B cell (primary cell): ENCODE data around the gene TMF1. TPM values are rescaled to one million over a fixed set of nuclear protein-coding genes. Genes with fewer than 3 reads are reported as not detected.

Source experiments
- ATAC-seq: fragments of 200-7000 bp; cut with Tn5 transposase; one replicate; pipeline ENCODE4 v1.10.0; 2021; ENCODE audit warnings: low read depth, mild to moderate bottlenecking, moderate number of reproducible peaks, moderate library complexity
- CTCF ChIA-PET: fragments of 350-600 bp; sonication (Branson Sonifier 250); formaldehyde crosslinking; loops from one replicate; lab custom pipeline; 2021; ENCODE audit warnings: antibody characterized with exemption, inconsistent platforms; lab: Charles Lee
- POLR2A ChIA-PET: fragments of 350-600 bp; sonication (Branson Sonifier 250); formaldehyde crosslinking; loops from one replicate; lab custom pipeline; 2021; ENCODE audit warnings: antibody characterized with exemption; lab: Charles Lee
- DNase-seq: peaks from one replicate; pipeline ENCODE4 v3.0.0; 2013
- H2AFZ ChIP-seq: 2 replicates; pipeline ENCODE4 v1.6.1; 2012; ENCODE audit warnings: mild to moderate bottlenecking, low read depth, low read length; ENCODE audit not compliant: insufficient read depth, poor library complexity, severe bottlenecking
- H3K27ac ChIP-seq, 2 donors: 1 replicate in 1 of 2; 2 replicates in 1 of 2; pipeline ENCODE4 v1.5.1; 2012 to 2013; ENCODE audit warnings: low read length in 2 of 2, mild to moderate bottlenecking in 2 of 2, moderate library complexity in 1 of 2
- H3K27me3 ChIP-seq, 4 experiments: fragments of 200-600 bp in 1 of 4; sonication (generic) in 1 of 4; replicated peaks in 1 of 4; 1 replicate in 2 of 4; 2 replicates in 2 of 4; pipeline versions ENCODE4 v1.6.1 to v1.7.0; 2013 to 2016; ENCODE audit warnings: low read length in 3 of 4, mild to moderate bottlenecking in 2 of 4, mixed read lengths in 1 of 4, moderate library complexity in 1 of 4; ENCODE audit not compliant: insufficient read depth in 4 of 4, control insufficient read depth in 3 of 4; ENCODE audit errors: control extremely low read depth in 1 of 4
- H3K36me3 ChIP-seq, 2 experiments: replicated peaks in 1 of 2; 1 replicate in 1 of 2; 2 replicates in 1 of 2; pipeline versions ENCODE4 v1.6.1 to v1.7.1; 2013; ENCODE audit warnings: low read length in 1 of 2; ENCODE audit not compliant: insufficient read depth in 2 of 2, control insufficient read depth in 1 of 2; ENCODE audit errors: control extremely low read depth in 1 of 2, extremely low read depth in 1 of 2
- H3K4me1 ChIP-seq, 2 donors: fragments of 200-600 bp in 1 of 2; sonication (generic) in 1 of 2; 1 replicate in 1 of 2; 2 replicates in 1 of 2; pipeline versions ENCODE4 v1.5.1 to v1.6.1; 2013 to 2017; ENCODE audit warnings: low read length in 2 of 2; ENCODE audit not compliant: control insufficient read depth in 2 of 2, insufficient read depth in 2 of 2
- H3K4me2 ChIP-seq: replicated peaks from 2 replicates; pipeline ENCODE3; 2012; ENCODE audit warnings: mild to moderate bottlenecking, low read depth, low read length; ENCODE audit not compliant: poor library complexity, severe bottlenecking
- H3K4me3 ChIP-seq, 5 experiments: fragments of 200-600 bp in 1 of 5; sonication (generic) in 1 of 5; 1 replicate in 3 of 5; 2 replicates in 2 of 5; pipeline versions ENCODE4 v1.5.1 to v1.7.0; 2011 to 2016; ENCODE audit warnings: low read length in 4 of 5, mild to moderate bottlenecking in 4 of 5, low read depth in 2 of 5, control low read depth in 1 of 5, moderate library complexity in 1 of 5; ENCODE audit not compliant: insufficient read depth in 1 of 5; ENCODE audit errors: control extremely low read depth in 1 of 5, extremely low read depth in 1 of 5
- H3K79me2 ChIP-seq: fragments of 200-600 bp; sonication (generic); one replicate; pipeline ENCODE4 v1.6.0; 2016; ENCODE audit warnings: low read length; ENCODE audit not compliant: control insufficient read depth, insufficient read depth
- H3K9ac ChIP-seq: fragments of 200-600 bp; sonication (generic); 2 replicates; pipeline ENCODE4 v1.6.1; 2017; ENCODE audit warnings: mild to moderate bottlenecking, low read length, moderate library complexity
- H3K9me3 ChIP-seq, 3 donors: one replicate each; pipeline versions ENCODE4 v1.6.1 to v1.7.1; 2013; ENCODE audit warnings: low read length in 2 of 3; ENCODE audit not compliant: control insufficient read depth in 2 of 3, insufficient read depth in 1 of 3; ENCODE audit errors: control extremely low read depth in 1 of 3
- H4K20me1 ChIP-seq: 2 replicates; pipeline ENCODE4 v1.6.0; 2012; ENCODE audit warnings: mild to moderate bottlenecking, low read length; ENCODE audit not compliant: insufficient read depth, control insufficient read depth, poor library complexity, severe bottlenecking
- H3K27ac Mint-ChIP-seq: one replicate; pipeline ENCODE4 v1.8.0; 2021; ENCODE audit warnings: mixed read lengths
- H3K27me3 Mint-ChIP-seq: one replicate; pipeline ENCODE4 v1.8.0; 2021; ENCODE audit warnings: mixed read lengths
- H3K4me1 Mint-ChIP-seq: one replicate; pipeline ENCODE4 v1.8.0; 2021; ENCODE audit warnings: mixed read lengths
- H3K4me3 Mint-ChIP-seq: one replicate; pipeline ENCODE4 v1.8.0; 2021; ENCODE audit warnings: mixed read lengths
- H3K9me3 Mint-ChIP-seq: one replicate; pipeline ENCODE4 v1.8.0; 2022; ENCODE audit warnings: mixed read lengths; ENCODE audit not compliant: insufficient read depth
- EZH2 ChIP-seq: IDR thresholded peaks from 2 replicates; pipeline ENCODE4 v1.6.1; 2012; ENCODE audit warnings: borderline replicate concordance, low read depth, mild to moderate bottlenecking, moderate library complexity, low read length; ENCODE audit not compliant: insufficient read depth, poor library complexity, severe bottlenecking
- WGBS: methylation state at CpG from one replicate; pipeline ENCODE4 v1.1.5; 2013; ENCODE audit warnings: missing lambda C conversion rate; ENCODE audit not compliant: insufficient coverage; 5-methylcytosine and 5-hydroxymethylcytosine counted together
- intact Hi-C: fragments of 100-400 bp; cut with micrococcal nuclease; formaldehyde crosslinking; loops from one replicate; pipeline ENCODE4 v1.10.0; 2022
- polyA plus RNA-seq: library from polyadenylated mRNA; depleted of rRNA; stranded (reverse); fragments of >200 nt; gene quantifications from 2 replicates; pipeline ENCODE4 v1.2.3, GENCODE V29; 2012
- total RNA-seq, 2 donors: library from RNA; stranded (reverse); fragments of 120-200 nt in 1 of 2; gene quantifications; 1 replicate in 1 of 2; 2 replicates in 1 of 2; pipeline versions ENCODE4 v1.2.3 to v1.2.4, GENCODE V29; 2013 to 2022
- TF ChIP-seq, protein P1 (sequence below): fragments of 200-600 bp; IDR thresholded peaks from one replicate; pipeline ENCODE4 v1.8.0; 2022; ENCODE audit warnings: antibody characterized with exemption, mild to moderate bottlenecking

Gene TMF1
- total and polyA plus RNA-seq, 2 donors (not counting 1 experiment from before 2014, with no cell fraction given): 6.8 to 65.1 TPM

DNA sequence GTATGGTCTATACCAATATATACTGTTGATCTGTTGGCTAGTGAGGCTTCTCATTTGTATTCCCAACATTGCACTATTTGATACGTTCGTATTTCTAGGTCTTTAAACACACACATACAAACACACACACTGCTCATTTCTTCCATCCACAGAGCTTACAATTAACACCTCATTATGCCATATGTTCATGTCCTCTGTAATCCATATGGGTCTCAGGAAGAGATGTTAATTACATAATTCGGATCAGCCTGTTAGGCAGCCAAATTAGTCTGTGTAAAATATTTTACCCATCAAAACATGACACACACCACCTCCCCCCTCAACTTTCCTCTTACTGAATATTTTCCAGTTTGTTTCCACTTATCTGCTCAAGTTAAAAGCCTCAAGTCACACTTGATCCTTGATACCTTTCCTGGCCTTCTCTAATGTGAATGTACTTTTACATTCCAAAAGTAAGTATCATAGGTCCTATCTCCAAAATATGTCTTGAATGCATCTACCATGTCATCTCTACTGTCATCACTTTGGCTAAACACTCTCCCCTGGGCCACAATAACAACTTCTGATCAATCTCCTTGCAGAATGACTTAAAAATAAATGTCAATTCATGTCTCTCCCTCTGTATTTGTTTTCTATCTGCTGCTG lies 66.9 kb downstream of the TMF1 start:
- no peaks in the 10 kb centered on the region for H3K9me3 Mint-ChIP-seq
- Histone ChIP-seq H4K20me1 (no peaks in the 10 kb centered on the region), H2AFZ (no peak overlapping the region), H3K9me3 (no peaks in the 10 kb centered on the region), H3K36me3 (peaks cover 2 to 15% of the 10 kb centered on the region in 2 experiments), H3K79me2 (no peaks in the 10 kb centered on the region), H3K4me1 (no peaks in the 10 kb centered on the region), H3K9ac (no peak overlapping the region), H3K27ac (no peak overlapping the region), H3K4me2 (no peak overlapping the region), H3K27me3 (no peaks in the 10 kb centered on the region), H3K4me3 (no peak overlapping the region)
- no peak overlapping the region for H3K4me3 Mint-ChIP-seq
- H3K4me1 Mint-ChIP-seq: no peaks in the 10 kb centered on the region
- no peak overlapping the region for H3K27ac Mint-ChIP-seq
- WGBS: no CpG with 5 or more reads among the region's 3 CpGs
- CTCF ChIA-PET: no interaction called here
- ATAC-seq (no peak), DNase-seq (no peak)
- POLR2A ChIA-PET: no interaction called here
- TF ChIP-seq, protein P1, sequence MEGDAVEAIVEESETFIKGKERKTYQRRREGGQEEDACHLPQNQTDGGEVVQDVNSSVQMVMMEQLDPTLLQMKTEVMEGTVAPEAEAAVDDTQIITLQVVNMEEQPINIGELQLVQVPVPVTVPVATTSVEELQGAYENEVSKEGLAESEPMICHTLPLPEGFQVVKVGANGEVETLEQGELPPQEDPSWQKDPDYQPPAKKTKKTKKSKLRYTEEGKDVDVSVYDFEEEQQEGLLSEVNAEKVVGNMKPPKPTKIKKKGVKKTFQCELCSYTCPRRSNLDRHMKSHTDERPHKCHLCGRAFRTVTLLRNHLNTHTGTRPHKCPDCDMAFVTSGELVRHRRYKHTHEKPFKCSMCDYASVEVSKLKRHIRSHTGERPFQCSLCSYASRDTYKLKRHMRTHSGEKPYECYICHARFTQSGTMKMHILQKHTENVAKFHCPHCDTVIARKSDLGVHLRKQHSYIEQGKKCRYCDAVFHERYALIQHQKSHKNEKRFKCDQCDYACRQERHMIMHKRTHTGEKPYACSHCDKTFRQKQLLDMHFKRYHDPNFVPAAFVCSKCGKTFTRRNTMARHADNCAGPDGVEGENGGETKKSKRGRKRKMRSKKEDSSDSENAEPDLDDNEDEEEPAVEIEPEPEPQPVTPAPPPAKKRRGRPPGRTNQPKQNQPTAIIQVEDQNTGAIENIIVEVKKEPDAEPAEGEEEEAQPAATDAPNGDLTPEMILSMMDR: no peak
- TF ChIP-seq EZH2: no peak
- intact Hi-C loops: no loop called here
- H3K27me3 Mint-ChIP-seq: no peaks in the 10 kb centered on the region

DNA sequence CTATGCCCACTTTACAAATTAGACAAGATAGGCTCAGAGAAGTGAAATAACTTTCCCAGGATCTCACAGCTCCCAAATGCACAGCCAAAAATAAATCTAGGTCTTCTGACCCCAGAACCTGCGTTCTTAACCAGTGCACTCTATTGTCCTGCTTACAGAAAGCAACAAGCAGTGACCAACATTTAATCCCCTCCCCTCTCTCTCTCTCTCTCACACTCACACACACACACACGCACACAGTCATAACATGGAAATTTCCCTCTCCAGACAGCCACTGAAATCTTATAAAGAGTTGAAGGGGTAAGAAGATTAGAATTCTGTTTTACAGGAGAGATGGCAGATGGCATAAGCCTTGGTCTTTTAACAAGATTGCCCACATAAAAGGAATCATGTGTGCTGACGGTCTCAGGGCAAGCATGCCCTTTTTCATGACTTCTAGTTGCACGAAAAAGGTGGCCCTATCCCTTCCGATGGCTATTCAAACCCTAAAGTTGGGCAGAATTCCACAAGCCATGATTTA lies 68.1 kb downstream of the TMF1 start:
- Histone ChIP-seq H3K4me2 (no peak overlapping the region), H3K4me1 (no peaks in the 10 kb centered on the region), H3K9me3 (no peaks in the 10 kb centered on the region), H4K20me1 (no peaks in the 10 kb centered on the region), H3K27ac (no peak overlapping the region), H3K9ac (no peak overlapping the region), H3K27me3 (no peaks in the 10 kb centered on the region), H3K36me3 (peaks cover 3 to 15% of the 10 kb centered on the region in 2 experiments), H3K79me2 (no peaks in the 10 kb centered on the region), H2AFZ (no peak overlapping the region), H3K4me3 (no peak overlapping the region)
- no peaks in the 10 kb centered on the region for H3K4me1 Mint-ChIP-seq
- POLR2A ChIA-PET: no interaction called here
- ATAC-seq (no peak), DNase-seq (no peak)
- CTCF ChIA-PET: no interaction called here
- no peak overlapping the region for H3K27ac Mint-ChIP-seq
- H3K9me3 Mint-ChIP-seq: no peaks in the 10 kb centered on the region
- TF ChIP-seq, protein P1: no peak
- TF ChIP-seq EZH2: no peak
- WGBS: 60% methylated on average over 2 of the region's 5 CpGs
- H3K27me3 Mint-ChIP-seq: no peaks in the 10 kb centered on the region
- intact Hi-C loops: no loop called here
- H3K4me3 Mint-ChIP-seq: no peak overlapping the region
